Neural progenitor cell (in vitro differentiated cells): ENCODE measurements around the gene SPTBN1. TPM values are rescaled to one million over a fixed set of nuclear protein-coding genes. Genes with fewer than 3 reads are reported as not detected.

Experiments
- DNase-seq: peaks from one replicate; pipeline ENCODE4 v3.0.0-alpha.2; 2016; ENCODE audit warnings: low spot score
- H2AFZ ChIP-seq: fragments of 200-600 bp; sonication (generic); replicated peaks from 2 replicates; pipeline ENCODE4 v1.6.1; 2016; ENCODE audit warnings: antibody characterized with exemption
- H3F3A ChIP-seq: fragments of 200-600 bp; sonication (generic); 2 replicates; pipeline ENCODE4 v1.6.1; 2016; ENCODE audit warnings: antibody characterized with exemption, low read depth
- H3K27ac ChIP-seq: fragments of 200-600 bp; sonication (generic); 2 replicates; pipeline ENCODE4 v1.5.1; 2016; ENCODE audit warnings: mild to moderate bottlenecking
- H3K27me3 ChIP-seq: fragments of 200-600 bp; sonication (generic); 2 replicates; pipeline ENCODE4 v1.6.1; 2016; ENCODE audit warnings: mild to moderate bottlenecking, moderate library complexity
- H3K36me3 ChIP-seq: fragments of 200-600 bp; sonication (generic); 2 replicates; pipeline ENCODE4 v1.5.1; 2016
- H3K4me1 ChIP-seq: fragments of 200-600 bp; sonication (generic); 2 replicates; pipeline ENCODE4 v1.6.1; 2016; ENCODE audit warnings: mixed run types
- H3K4me2 ChIP-seq: fragments of 200-600 bp; sonication (generic); 2 replicates; pipeline ENCODE4 v1.6.1; 2016
- H3K4me3 ChIP-seq: fragments of 200-600 bp; sonication (generic); 2 replicates; pipeline ENCODE4 v1.5.1; 2016
- H3K79me2 ChIP-seq: fragments of 200-600 bp; sonication (generic); 2 replicates; pipeline ENCODE4 v1.6.1; 2016; ENCODE audit warnings: low read depth
- H3K9ac ChIP-seq: fragments of 200-600 bp; sonication (generic); 2 replicates; pipeline ENCODE4 v1.6.1; 2016
- H3K9me3 ChIP-seq: fragments of 200-600 bp; sonication (generic); 2 replicates; pipeline ENCODE4 v1.5.1; 2016; ENCODE audit warnings: low read depth
- H4K20me1 ChIP-seq: fragments of 200-600 bp; sonication (generic); 2 replicates; pipeline ENCODE4 v1.6.1; 2016; ENCODE audit warnings: low read depth
- H3K27ac Mint-ChIP-seq: 3 replicates; pipeline ENCODE4 v1.8.0; 2021; ENCODE audit warnings: mixed read lengths
- H3K27me3 Mint-ChIP-seq: 2 replicates; pipeline ENCODE4 v1.8.0; 2022; ENCODE audit warnings: low read depth, mild to moderate bottlenecking, inconsistent platforms, moderate library complexity, mixed read lengths; ENCODE audit not compliant: insufficient read depth
- H3K36me3 Mint-ChIP-seq: 3 replicates; pipeline ENCODE4 v1.8.0; 2021; ENCODE audit warnings: mixed read lengths
- H3K4me1 Mint-ChIP-seq: 3 replicates; pipeline ENCODE4 v1.8.0; 2021; ENCODE audit warnings: mixed read lengths
- H3K4me3 Mint-ChIP-seq: 3 replicates; pipeline ENCODE4 v1.8.0; 2021; ENCODE audit warnings: mild to moderate bottlenecking, moderate library complexity, mixed read lengths
- H3K9me3 Mint-ChIP-seq: 3 replicates; pipeline ENCODE4 v1.8.0; 2020; ENCODE audit warnings: mixed read lengths
- EZH2 ChIP-seq: fragments of 200-600 bp; sonication (generic); IDR thresholded peaks from 2 replicates; pipeline ENCODE4 v1.6.1; 2017; ENCODE audit warnings: antibody characterized with exemption, mild to moderate bottlenecking, moderate library complexity
- EZH2phosphoT487 ChIP-seq: fragments of 200-600 bp; sonication (generic); IDR thresholded peaks from 2 replicates; pipeline ENCODE4 v1.6.1; 2017; ENCODE audit warnings: antibody characterized with exemption
- total RNA-seq: library from RNA; depleted of rRNA; stranded (reverse); fragments of >200 nt; gene quantifications from 2 replicates; pipeline ENCODE4 v1.2.3, GENCODE V29; 2015; ENCODE audit warnings: low replicate concordance
- TF ChIP-seq, protein P1 (sequence below): fragments of 200-600 bp; sonication (generic); IDR thresholded peaks from 2 replicates; pipeline ENCODE4 v1.5.1; 2017; ENCODE audit warnings: antibody characterized with exemption, mild to moderate bottlenecking

SPTBN1 gene
- total RNA-seq, 1 donor from 2014 or later, result 94.2 TPM

GRCh38 chr2:54681416-54681815 lies 225.3 kb downstream of the SPTBN1 start:
- H3K4me1 Mint-ChIP-seq, result no peaks in the 10 kb centered on the region
- H3K9me3 Mint-ChIP-seq, result no peaks in the 10 kb centered on the region
- no peaks in the 10 kb centered on the region for H3K27me3 Mint-ChIP-seq
- TF ChIP-seq EZH2 (no peak), EZH2phosphoT487 (no peak)
- TF ChIP-seq, protein P1, sequence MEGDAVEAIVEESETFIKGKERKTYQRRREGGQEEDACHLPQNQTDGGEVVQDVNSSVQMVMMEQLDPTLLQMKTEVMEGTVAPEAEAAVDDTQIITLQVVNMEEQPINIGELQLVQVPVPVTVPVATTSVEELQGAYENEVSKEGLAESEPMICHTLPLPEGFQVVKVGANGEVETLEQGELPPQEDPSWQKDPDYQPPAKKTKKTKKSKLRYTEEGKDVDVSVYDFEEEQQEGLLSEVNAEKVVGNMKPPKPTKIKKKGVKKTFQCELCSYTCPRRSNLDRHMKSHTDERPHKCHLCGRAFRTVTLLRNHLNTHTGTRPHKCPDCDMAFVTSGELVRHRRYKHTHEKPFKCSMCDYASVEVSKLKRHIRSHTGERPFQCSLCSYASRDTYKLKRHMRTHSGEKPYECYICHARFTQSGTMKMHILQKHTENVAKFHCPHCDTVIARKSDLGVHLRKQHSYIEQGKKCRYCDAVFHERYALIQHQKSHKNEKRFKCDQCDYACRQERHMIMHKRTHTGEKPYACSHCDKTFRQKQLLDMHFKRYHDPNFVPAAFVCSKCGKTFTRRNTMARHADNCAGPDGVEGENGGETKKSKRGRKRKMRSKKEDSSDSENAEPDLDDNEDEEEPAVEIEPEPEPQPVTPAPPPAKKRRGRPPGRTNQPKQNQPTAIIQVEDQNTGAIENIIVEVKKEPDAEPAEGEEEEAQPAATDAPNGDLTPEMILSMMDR, result no peak
- no peak overlapping the region for H2AFZ ChIP-seq
- H3K27me3 ChIP-seq, result no peaks in the 10 kb centered on the region
- H3K4me2 ChIP-seq, result no peak overlapping the region
- no peaks in the 10 kb centered on the region for H4K20me1 ChIP-seq
- no peak overlapping the region for H3K27ac ChIP-seq
- no peak overlapping the region for H3K4me3 Mint-ChIP-seq
- no peaks in the 10 kb centered on the region for H3K9me3 ChIP-seq
- no peak overlapping the region for H3K9ac ChIP-seq
- no peaks in the 10 kb centered on the region for H3K36me3 Mint-ChIP-seq
- no peak overlapping the region for H3K4me3 ChIP-seq
- H3F3A ChIP-seq, result no peaks in the 10 kb centered on the region
- H3K79me2 ChIP-seq, result no peaks in the 10 kb centered on the region
- no peak for DNase-seq
- no peaks in the 10 kb centered on the region for H3K4me1 ChIP-seq
- H3K36me3 ChIP-seq, result no peaks in the 10 kb centered on the region
- H3K27ac Mint-ChIP-seq, result no peak overlapping the region

DNA sequence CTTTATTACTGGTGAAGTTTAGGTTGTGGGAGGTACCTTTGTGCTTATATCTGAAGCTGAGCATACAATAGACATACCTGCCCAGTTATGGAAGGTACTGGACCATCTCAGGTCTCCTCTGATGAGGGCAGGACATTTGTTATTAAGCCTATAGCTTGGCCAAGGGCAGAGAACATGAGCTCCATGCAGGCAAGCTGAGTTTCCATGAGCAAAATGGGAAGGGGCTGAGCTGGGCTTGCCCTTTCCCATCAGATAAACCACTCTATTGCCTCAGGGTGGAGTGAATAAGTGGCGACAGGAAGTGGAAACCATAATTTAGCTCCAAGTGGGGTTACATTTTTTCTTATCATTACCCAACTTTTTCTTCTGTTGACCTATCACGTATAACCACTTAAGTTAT lies 227.5 kb downstream of the SPTBN1 start:
- Mint-ChIP-seq H3K9me3 (no peaks in the 10 kb centered on the region), H3K4me1 (no peaks in the 10 kb centered on the region), H3K27me3 (peaks cover 2% of the 10 kb centered on the region), H3K4me3 (no peak overlapping the region), H3K36me3 (no peaks in the 10 kb centered on the region), H3K27ac (no peak overlapping the region)
- no peak overlapping the region for H2AFZ ChIP-seq
- H3K9me3 ChIP-seq, result no peaks in the 10 kb centered on the region
- no peaks in the 10 kb centered on the region for H3F3A ChIP-seq
- no peaks in the 10 kb centered on the region for H3K4me1 ChIP-seq
- H3K27me3 ChIP-seq, result no peaks in the 10 kb centered on the region
- TF ChIP-seq EZH2phosphoT487 (no peak), EZH2 (no peak)
- TF ChIP-seq, protein P1, result no peak
- H3K4me2 ChIP-seq, result no peak overlapping the region
- H4K20me1 ChIP-seq, result no peaks in the 10 kb centered on the region
- H3K36me3 ChIP-seq, result no peaks in the 10 kb centered on the region
- no peak overlapping the region for H3K27ac ChIP-seq
- H3K9ac ChIP-seq, result no peak overlapping the region
- H3K79me2 ChIP-seq, result no peaks in the 10 kb centered on the region
- DNase-seq, result no peak
- H3K4me3 ChIP-seq, result no peak overlapping the region

DNA sequence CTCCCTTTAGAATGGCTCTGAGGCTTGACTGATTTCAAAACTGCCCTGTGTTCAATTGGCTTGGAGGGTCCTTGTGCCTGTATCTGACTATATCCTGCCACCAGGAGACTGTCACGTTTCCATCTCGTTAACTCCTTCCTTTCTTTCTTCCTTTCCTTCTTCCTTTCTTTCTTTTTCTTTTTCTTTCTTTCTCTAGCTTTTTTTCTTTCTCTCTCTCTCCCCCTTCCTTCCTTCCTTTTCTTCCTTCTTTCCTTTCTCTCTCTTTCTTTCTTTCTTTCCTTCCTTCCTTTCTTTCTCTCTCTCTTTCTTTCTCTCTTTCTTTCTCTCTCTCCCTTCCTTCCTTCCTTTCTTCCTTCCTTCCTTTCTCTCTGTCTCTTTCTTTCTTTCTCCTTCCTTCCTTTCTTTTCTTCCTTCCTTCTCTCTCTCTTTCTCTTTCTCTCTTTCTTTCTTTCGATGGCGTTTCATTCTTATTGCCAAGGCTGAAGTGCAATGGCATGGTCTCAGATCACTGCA lies 229.2 kb downstream of the SPTBN1 start:
- Histone ChIP-seq H3K4me1 (no peaks in the 10 kb centered on the region), H3K36me3 (no peaks in the 10 kb centered on the region), H3K9me3 (no peaks in the 10 kb centered on the region), H3F3A (no peaks in the 10 kb centered on the region), H3K79me2 (no peaks in the 10 kb centered on the region), H4K20me1 (no peaks in the 10 kb centered on the region), H3K4me3 (no peak overlapping the region), H2AFZ (no peak overlapping the region), H3K27me3 (no peaks in the 10 kb centered on the region), H3K4me2 (no peak overlapping the region), H3K27ac (no peak overlapping the region), H3K9ac (no peak overlapping the region)
- no peak for TF ChIP-seq EZH2phosphoT487
- TF ChIP-seq, protein P1, result no peak
- no peak for TF ChIP-seq EZH2
- Mint-ChIP-seq H3K9me3 (no peaks in the 10 kb centered on the region), H3K4me3 (no peak overlapping the region), H3K4me1 (no peaks in the 10 kb centered on the region), H3K27ac (no peak overlapping the region), H3K27me3 (peaks cover 2% of the 10 kb centered on the region), H3K36me3 (no peaks in the 10 kb centered on the region)
- DNase-seq, result no peak
